GM12878 (cell line): ENCODE measurements around the gene TNFRSF8.
"Not testable (repeated sequence)": the region's sequence is repeated elsewhere in the genome, so short reads cannot be mapped to it uniquely, and the experiment has no call there.

Experiments used
- BCL11A ChIP-seq: IDR thresholded peaks from 2 replicates; pipeline ENCODE4 v1.6.1; 2011; ENCODE audit warnings: low read depth, low read length
- EP300 ChIP-seq, 2 experiments: fragments of 150-350 bp in 1 of 2; IDR thresholded peaks; 2 replicates each; pipeline ENCODE4 v1.6.1; 2011 to 2012; ENCODE audit warnings: low read depth in 2 of 2, low read length in 2 of 2, borderline replicate concordance in 1 of 2, improper control_type of control experiment in 1 of 2, inconsistent platforms in 1 of 2; ENCODE audit not compliant: control insufficient read depth in 1 of 2
- RBBP5 ChIP-seq: fragments of 200-600 bp; sonication (generic); conservative IDR thresholded peaks from 2 replicates; pipeline ENCODE4 v1.6.1; 2016
- TCF7 ChIP-seq: IDR thresholded peaks from 2 replicates; pipeline ENCODE4 v1.6.1; 2014; ENCODE audit warnings: antibody characterized with exemption, borderline replicate concordance
- ZBTB40 ChIP-seq: fragments of 450-650 bp; IDR thresholded peaks from 2 replicates; pipeline ENCODE4 v1.6.1; 2016; ENCODE audit warnings: mild to moderate bottlenecking, moderate library complexity, borderline replicate concordance

GRCh38 chr1:12101120-12101519 lies 38.0 kb downstream of the TNFRSF8 start:
- not testable (repeated sequence) for TF ChIP-seq BCL11A; ZBTB40; TCF7; EP300 (IDR thresholded peaks at IDR 0.05; ENCODE audit: borderline replicate concordance in 1 of 2, control insufficient read depth in 1 of 2, low read depth in 2 of 2, low read length in 2 of 2); RBBP5
